Heart right ventricle (tissue), 16 donors: Measurements from ENCODE around the gene LPP. TPM values are rescaled to one million over a fixed set of nuclear protein-coding genes. Genes with fewer than 3 reads are reported as not detected.

Source experiments
- ATAC-seq, 8 donors: fragments of 200-7000 bp; cut with Tn5 transposase; one replicate each; pipeline ENCODE4 v1.9.1; 2020; ENCODE audit warnings: mild to moderate bottlenecking in 8 of 8, moderate library complexity in 8 of 8, moderate number of reproducible peaks in 1 of 8
- DNase-seq, 2 donors: peaks; one replicate each; pipeline ENCODE4 v3.0.0-alpha.2; 2020
- H3K27ac ChIP-seq, 10 donors: fragments of 200-600 bp; sonication (generic) in 2 of 10; one replicate each; pipeline versions ENCODE4 v1.5.0 to v1.8.0; 2020 to 2022; ENCODE audit warnings: mild to moderate bottlenecking in 3 of 10
- H3K27me3 ChIP-seq, 7 donors: fragments of 200-600 bp; one replicate each; pipeline ENCODE4 v1.8.0; 2021 to 2022; ENCODE audit warnings: mild to moderate bottlenecking in 2 of 7
- H3K36me3 ChIP-seq, 9 donors: fragments of 200-600 bp; sonication (generic) in 1 of 9; one replicate each; pipeline versions ENCODE4 v1.5.0 to v1.8.0; 2020 to 2022; ENCODE audit warnings: mild to moderate bottlenecking in 2 of 9
- H3K4me1 ChIP-seq, 9 donors: fragments of 200-600 bp; sonication (generic) in 1 of 9; one replicate each; pipeline versions ENCODE4 v1.5.0 to v1.8.0; 2020 to 2022; ENCODE audit warnings: mild to moderate bottlenecking in 4 of 9
- H3K4me3 ChIP-seq, 10 donors: fragments of 200-600 bp; sonication (generic) in 2 of 10; one replicate each; pipeline versions ENCODE4 v1.5.0 to v1.8.0; 2020 to 2022; ENCODE audit warnings: mild to moderate bottlenecking in 7 of 10, moderate library complexity in 2 of 10
- H3K9me3 ChIP-seq, 11 donors: fragments of 200-600 bp in 10 of 11; sonication (generic) in 2 of 11; one replicate each; pipeline versions ENCODE4 v1.5.0 to v1.8.0; 2013 to 2022; ENCODE audit warnings: mild to moderate bottlenecking in 2 of 11, control low read depth in 1 of 11, moderate library complexity in 1 of 11
- WGBS, 2 donors: extraction: QIAGEN DNeasy Blood & Tissue Kit; methylation state at CpG; one replicate each; pipeline ENCODE4 v1.1.7; 2013; ENCODE audit warnings: inconsistent platforms in 1 of 2; 5-methylcytosine and 5-hydroxymethylcytosine counted together
- intact Hi-C, 10 donors: fragments of 100-400 bp; cut with DNase I; formaldehyde crosslinking; loops; one replicate each; pipeline versions ENCODE4 v1.11.1 to v1.14.2; 2022
- polyA plus RNA-seq, 2 donors: library from polyadenylated mRNA; stranded (reverse); fragments of 200-250 nt; gene quantifications; one replicate each; pipeline ENCODE4 v1.2.3, GENCODE V29; 2013
- total RNA-seq, 10 donors: library from RNA; stranded (reverse); fragmentation: NEBNext Ultra II Directional in 3 of 10; extraction: Animal tissue kit (Norgen Biotek cat#: 25700) in 3 of 10; gene quantifications; one replicate each; pipeline versions ENCODE4 v1.2.1 to v1.2.4, GENCODE V29; 2021 to 2023
- TF ChIP-seq, protein P1 (sequence below), 9 donors: fragments of 200-600 bp; sonication (generic) in 2 of 9; IDR thresholded peaks; one replicate each; pipeline versions ENCODE4 v1.5.0 to v1.8.0; 2021 to 2022; ENCODE audit warnings: antibody characterized with exemption in 9 of 9, mild to moderate bottlenecking in 5 of 9, moderate library complexity in 1 of 9
- donor health status: Arrhythmogenic right ventricular cardiomyopathy.
- donor health status: ischemic (EF 13 %, LVEDD 7.1; RV severe dilation, severe dysfunction).
- donor health status: healthy with polysubstance abuse.
- donor health status: DM: no; HTN: yes; CAD: no.
- donor health status: DM: no; HTN: no; CAD: no.
- donor health status: ischemic (EF 25% LVEDD 6.9; RV normal size, moderate dysfunction).
- donor health status: ischemic (EF 25% LVEDD 5.7; RV mildly dilated, moderate dysfunction).
- donor health status: healthy.
- donor health status: DM: yes; HTN: yes; CAD: no.
- donor health status: Ischemic cardiomyopathy.
- donor health status: ischemic (EF 35%, LVEDD 5.7; RV mildly dilated, moderate dysfunction).
- donor health status: nonischemic (EF 11% LVEDD 7.7; RV severe dilation, severe dysfunction).
- donor health status: DM: yes; HTN: yes; CAD: no.
- donor health status: PGD.
- donor health status: ischemic (EF 29% LVEDD 5.4; RV normal size, mild dysfunction).
- donor health status: nonischemic (EF 23%, LVEDD 6.1; RV moderate dilation, normal function).

LPP gene
- total and polyA plus RNA-seq, 12 donors = 8.5 to 188 (median 140) TPM

DNA sequence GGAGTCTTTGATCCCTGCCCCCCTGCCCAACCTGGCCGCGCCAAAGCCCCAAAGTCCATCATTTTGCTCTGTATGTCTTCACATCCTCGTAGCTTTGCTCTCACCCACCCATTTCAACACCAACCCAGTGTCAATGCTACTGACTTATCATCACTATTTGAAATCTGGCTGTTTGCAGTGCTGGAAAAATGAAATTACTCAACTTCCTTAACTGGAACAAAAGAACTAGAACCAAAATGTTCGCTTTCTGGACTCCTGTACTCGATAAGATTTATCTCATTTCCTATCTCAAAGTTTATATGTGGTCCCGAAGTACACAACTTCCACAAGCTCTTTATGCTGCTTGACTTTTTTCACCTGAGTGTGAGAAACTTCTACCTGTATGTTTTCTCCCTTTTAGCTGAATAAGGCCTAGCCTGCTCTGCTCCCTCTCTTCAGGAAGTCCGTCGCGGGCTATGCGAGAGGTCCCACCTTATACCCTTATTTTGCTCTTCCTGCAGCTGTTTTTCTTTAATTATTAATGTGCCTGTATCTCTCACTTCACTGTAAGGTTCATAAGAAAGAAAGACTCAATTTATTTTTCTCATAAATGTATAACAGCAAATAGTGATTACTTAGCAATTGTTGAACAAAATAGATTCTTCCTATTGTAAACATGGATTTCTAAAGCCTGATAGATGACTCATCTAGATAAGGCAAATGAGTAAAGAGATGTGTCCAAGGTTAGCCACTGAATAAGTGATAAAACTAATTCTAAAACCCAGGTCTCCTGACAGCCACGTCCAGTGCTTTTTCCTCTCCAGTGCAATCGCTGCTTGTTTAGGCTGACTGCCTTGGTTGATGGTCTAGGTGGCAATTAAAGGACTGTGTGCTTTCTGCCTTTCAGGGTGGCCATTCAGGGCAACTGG is 553.7 kb downstream of the LPP start:
- 76 to 82% methylated on average over 12 of the region's 12 CpGs for WGBS, 2 donors
- Histone ChIP-seq H3K36me3 (peaks cover 0 to 11% (median 0%) of the 10 kb centered on the region in 9 donors), H3K27ac (peak overlapping the region in 1 of 10 donors; percentile 61), H3K9me3 (no peaks in the 10 kb centered on the region), H3K27me3 (no peaks in the 10 kb centered on the region), H3K4me3 (no peak overlapping the region), H3K4me1 (peaks cover 0 to 44% (median 15%) of the 10 kb centered on the region in 9 donors)
- ATAC-seq = peak in 4 of 8 donors; percentile 24 to 54 (median 44)
- intact Hi-C loops = no loop called here
- no peak for DNase-seq
- TF ChIP-seq, protein P1, sequence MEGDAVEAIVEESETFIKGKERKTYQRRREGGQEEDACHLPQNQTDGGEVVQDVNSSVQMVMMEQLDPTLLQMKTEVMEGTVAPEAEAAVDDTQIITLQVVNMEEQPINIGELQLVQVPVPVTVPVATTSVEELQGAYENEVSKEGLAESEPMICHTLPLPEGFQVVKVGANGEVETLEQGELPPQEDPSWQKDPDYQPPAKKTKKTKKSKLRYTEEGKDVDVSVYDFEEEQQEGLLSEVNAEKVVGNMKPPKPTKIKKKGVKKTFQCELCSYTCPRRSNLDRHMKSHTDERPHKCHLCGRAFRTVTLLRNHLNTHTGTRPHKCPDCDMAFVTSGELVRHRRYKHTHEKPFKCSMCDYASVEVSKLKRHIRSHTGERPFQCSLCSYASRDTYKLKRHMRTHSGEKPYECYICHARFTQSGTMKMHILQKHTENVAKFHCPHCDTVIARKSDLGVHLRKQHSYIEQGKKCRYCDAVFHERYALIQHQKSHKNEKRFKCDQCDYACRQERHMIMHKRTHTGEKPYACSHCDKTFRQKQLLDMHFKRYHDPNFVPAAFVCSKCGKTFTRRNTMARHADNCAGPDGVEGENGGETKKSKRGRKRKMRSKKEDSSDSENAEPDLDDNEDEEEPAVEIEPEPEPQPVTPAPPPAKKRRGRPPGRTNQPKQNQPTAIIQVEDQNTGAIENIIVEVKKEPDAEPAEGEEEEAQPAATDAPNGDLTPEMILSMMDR (IDR thresholded peaks at IDR 0.05) = no peak

DNA sequence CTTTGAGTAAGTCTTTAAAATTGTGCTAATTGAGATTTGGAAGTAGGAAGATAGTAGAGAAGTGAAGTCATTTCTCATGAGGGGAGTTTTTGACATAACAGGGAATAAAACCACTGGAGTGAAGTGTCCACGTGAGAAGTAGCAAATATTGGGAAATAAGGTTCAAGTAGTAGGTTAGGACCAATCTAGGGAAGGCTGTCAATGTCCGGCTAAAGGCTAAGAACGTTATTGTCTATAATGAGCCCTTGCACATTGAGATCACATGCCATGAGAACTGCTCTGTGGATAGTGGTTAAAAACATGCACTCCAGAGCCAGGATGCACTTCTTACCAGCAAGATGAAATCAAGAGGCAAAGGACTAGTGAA is 557.9 kb downstream of the LPP start:
- intact Hi-C loops = no loop called here

DNA sequence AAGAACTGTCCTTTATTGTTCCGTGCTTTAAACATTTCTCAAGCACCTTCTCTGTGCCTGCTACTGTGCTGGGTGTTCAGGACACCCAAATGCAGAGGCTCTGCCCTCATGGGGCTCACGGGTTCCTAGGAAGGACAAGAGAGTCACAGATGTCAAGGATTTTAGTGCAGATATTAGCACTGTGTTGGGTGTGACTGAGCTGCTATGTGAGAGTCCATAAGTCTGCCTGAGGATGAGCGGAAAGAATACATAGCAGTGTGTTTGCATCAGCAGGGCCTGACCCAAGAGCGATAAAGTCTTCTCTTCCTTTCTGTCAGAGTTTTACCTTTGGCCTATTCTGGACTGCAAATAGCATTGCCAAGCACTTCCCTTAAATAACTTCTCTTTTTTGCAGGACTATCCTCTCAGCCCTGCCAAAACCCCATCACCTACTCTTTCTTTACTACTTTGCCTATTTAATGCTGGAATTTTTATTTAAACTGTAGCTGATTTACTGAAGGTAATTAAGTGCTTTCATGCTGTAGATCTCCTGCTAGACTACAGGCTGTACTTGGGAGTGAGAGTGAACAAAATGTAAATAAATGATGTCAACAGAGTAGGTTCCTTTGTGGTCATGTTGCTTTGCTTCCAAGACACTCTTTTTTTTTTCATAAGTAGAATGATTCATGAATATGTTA is 558.4 kb downstream of the LPP start:
- H3K4me3 ChIP-seq = no peak overlapping the region

More for the DNA sequence above, 557.9 kb downstream of the LPP start:
- no peaks in the 10 kb centered on the region for H3K9me3 ChIP-seq
- 45 to 53% methylated on average over 3 of the region's 3 CpGs for WGBS, 2 donors
- H3K4me1 ChIP-seq = peaks cover 0 to 47% (median 13%) of the 10 kb centered on the region in 9 donors
- peak overlapping the region in 6 of 10 donors; percentile 6 to 84 (median 32) for H3K27ac ChIP-seq
- DNase-seq (no peak), ATAC-seq (peak in 6 of 8 donors; percentile 7 to 44 (median 37))
- H3K36me3 ChIP-seq = peaks cover 0 to 11% (median 0%) of the 10 kb centered on the region in 9 donors
- H3K27me3 ChIP-seq = no peaks in the 10 kb centered on the region
- no peak overlapping the region for H3K4me3 ChIP-seq
- TF ChIP-seq, protein P1 (IDR thresholded peaks at IDR 0.05) = no peak

DNA sequence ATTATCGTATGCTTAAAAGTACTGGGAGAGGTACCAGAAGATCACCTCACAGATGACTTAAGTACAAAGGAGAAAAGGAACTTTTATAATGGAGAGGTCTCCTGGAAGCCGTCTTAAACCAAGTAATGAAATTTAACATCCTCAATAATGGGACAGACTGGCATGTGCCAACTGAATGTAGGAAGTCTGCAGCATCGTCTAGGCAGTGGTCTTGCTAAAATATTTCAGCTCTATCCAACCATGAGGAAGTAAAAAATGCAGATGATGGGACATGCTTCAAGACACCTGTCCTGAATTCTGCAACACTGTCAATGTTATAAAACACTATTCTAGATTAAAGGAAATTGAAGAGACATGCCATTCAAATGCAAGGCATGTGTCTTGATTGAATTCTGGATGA is 559.0 kb downstream of the LPP start:
- Histone ChIP-seq H3K27ac (peak overlapping the region in 2 of 10 donors; percentile 48 to 84), H3K9me3 (no peaks in the 10 kb centered on the region), H3K27me3 (no peaks in the 10 kb centered on the region), H3K4me3 (no peak overlapping the region), H3K36me3 (peaks cover 0 to 11% (median 0%) of the 10 kb centered on the region in 9 donors), H3K4me1 (peaks cover 0 to 36% (median 13%) of the 10 kb centered on the region in 9 donors)
- 69 to 79% methylated on average over 3 of the region's 3 CpGs for WGBS, 2 donors
- intact Hi-C loops = no loop called here
- ATAC-seq (no peak), DNase-seq (no peak)
- TF ChIP-seq, protein P1 (IDR thresholded peaks at IDR 0.05) = no peak

More for the DNA sequence above, 558.4 kb downstream of the LPP start:
- Histone ChIP-seq H3K4me1 (peaks cover 0 to 42% (median 13%) of the 10 kb centered on the region in 9 donors), H3K36me3 (peaks cover 0 to 11% (median 0%) of the 10 kb centered on the region in 9 donors), H3K9me3 (no peaks in the 10 kb centered on the region), H3K27me3 (no peaks in the 10 kb centered on the region), H3K27ac (peak overlapping the region in 6 of 10 donors; percentile 6 to 84 (median 32))
- WGBS, 2 donors = 41 to 50% methylated on average over 4 of the region's 4 CpGs
- no peak for DNase-seq
- TF ChIP-seq, protein P1 (IDR thresholded peaks at IDR 0.05) = no peak
- intact Hi-C loops = no loop called here
- ATAC-seq = peak in 7 of 8 donors; percentile 34 to 81 (median 71)
